GM23338 (cell line): Measurements from ENCODE around the gene NFIB. TPM values are rescaled to one million over a fixed set of nuclear protein-coding genes. Genes with fewer than 3 reads are reported as not detected.

ENCODE experiments used
- ATAC-seq: fragments of 200-7000 bp; cut with Tn5 transposase; 3 replicates; pipeline ENCODE4 v1.9.1; 2020
- DNase-seq: peaks from one replicate; pipeline ENCODE4 v3.0.0-alpha.2; 2015; ENCODE audit warnings: low spot score
- H2AFZ ChIP-seq: fragments of 200-600 bp; sonication (generic); 2 replicates; pipeline ENCODE4 v1.8.0; 2016; ENCODE audit warnings: antibody characterized with exemption, mild to moderate bottlenecking, moderate library complexity
- H3F3A ChIP-seq: fragments of 200-600 bp; sonication (generic); replicated peaks from 2 replicates; pipeline ENCODE4 v1.8.0; 2017; ENCODE audit warnings: antibody characterized with exemption, mixed run types, low read depth
- H3K27ac ChIP-seq: fragments of 200-600 bp; sonication (generic); 2 replicates; pipeline ENCODE4 v1.6.1; 2016; ENCODE audit warnings: low read depth
- H3K27me3 ChIP-seq: fragments of 200-600 bp; sonication (generic); 2 replicates; pipeline ENCODE4 v1.8.0; 2016; ENCODE audit warnings: mild to moderate bottlenecking, mixed run types, moderate library complexity; ENCODE audit not compliant: insufficient read depth
- H3K36me3 ChIP-seq: fragments of 200-600 bp; sonication (generic); 2 replicates; pipeline ENCODE4 v1.8.0; 2016; ENCODE audit warnings: mild to moderate bottlenecking; ENCODE audit not compliant: insufficient read depth
- H3K4me1 ChIP-seq: fragments of 200-600 bp; sonication (generic); 2 replicates; pipeline ENCODE4 v1.8.0; 2016; ENCODE audit warnings: mild to moderate bottlenecking, moderate library complexity; ENCODE audit not compliant: insufficient read depth
- H3K4me2 ChIP-seq: fragments of 200-600 bp; sonication (generic); 2 replicates; pipeline ENCODE4 v1.7.1; 2017; ENCODE audit warnings: mixed run types
- H3K4me3 ChIP-seq: fragments of 200-600 bp; sonication (generic); 2 replicates; pipeline ENCODE4 v1.6.1; 2016; ENCODE audit warnings: mixed run types
- H3K79me2 ChIP-seq: fragments of 200-600 bp; sonication (generic); replicated peaks from 2 replicates; pipeline ENCODE4 v1.8.0; 2017; ENCODE audit warnings: mild to moderate bottlenecking; ENCODE audit not compliant: insufficient read depth
- H3K9me2 ChIP-seq: fragments of 200-600 bp; sonication (generic); 2 replicates; pipeline ENCODE4 v1.8.0; 2017; ENCODE audit not compliant: insufficient read depth
- H4K20me1 ChIP-seq: fragments of 200-600 bp; sonication (generic); replicated peaks from 2 replicates; pipeline ENCODE4 v1.8.0; 2017; ENCODE audit warnings: mild to moderate bottlenecking; ENCODE audit not compliant: insufficient read depth
- H3K27ac Mint-ChIP-seq: 2 replicates; pipeline ENCODE4 v1.8.0; 2020; ENCODE audit warnings: inconsistent platforms, mild to moderate bottlenecking, moderate library complexity, mixed read lengths
- H3K27me3 Mint-ChIP-seq: 3 replicates; pipeline ENCODE4 v1.8.0; 2022; ENCODE audit warnings: low read depth, mild to moderate bottlenecking, moderate library complexity, mixed read lengths, inconsistent platforms; ENCODE audit not compliant: insufficient read depth, poor library complexity
- H3K36me3 Mint-ChIP-seq: 3 replicates; pipeline ENCODE4 v1.8.0; 2021; ENCODE audit warnings: low read depth, mild to moderate bottlenecking, inconsistent platforms, moderate library complexity, mixed read lengths
- H3K4me1 Mint-ChIP-seq: 3 replicates; pipeline ENCODE4 v1.8.0; 2020; ENCODE audit warnings: mild to moderate bottlenecking, inconsistent platforms, mixed read lengths
- H3K4me3 Mint-ChIP-seq: 3 replicates; pipeline ENCODE4 v1.8.0; 2021; ENCODE audit warnings: moderate library complexity, mild to moderate bottlenecking, inconsistent platforms, mixed read lengths
- H3K9me3 Mint-ChIP-seq: 3 replicates; pipeline ENCODE4 v1.8.0; 2020; ENCODE audit warnings: moderate library complexity, mild to moderate bottlenecking, inconsistent platforms, mixed read lengths
- CREB1 ChIP-seq: fragments of 250-450 bp; sonication (Bioruptor Pico); IDR thresholded peaks from 2 replicates; pipeline ENCODE4 v1.5.0; 2020; ENCODE audit warnings: low read depth, mild to moderate bottlenecking, moderate library complexity
- ETS1 ChIP-seq: IDR thresholded peaks from 2 replicates; pipeline ENCODE4 v1.6.1; 2016; ENCODE audit warnings: antibody characterized with exemption
- EZH2 ChIP-seq: fragments of 200-600 bp; sonication (generic); IDR thresholded peaks from one replicate; pipeline ENCODE4 v1.8.0; 2017; ENCODE audit warnings: antibody characterized with exemption, mild to moderate bottlenecking, low read depth; ENCODE audit not compliant: unreplicated experiment
- EZH2phosphoT487 ChIP-seq: fragments of 200-600 bp; sonication (generic); IDR thresholded peaks from one replicate; pipeline ENCODE4 v1.8.1; 2018; ENCODE audit warnings: antibody characterized with exemption; ENCODE audit not compliant: unreplicated experiment
- JUNB ChIP-seq: IDR thresholded peaks from one replicate; pipeline ENCODE4 v1.6.1; 2016; ENCODE audit warnings: antibody characterized with exemption; ENCODE audit not compliant: unreplicated experiment
- NANOG ChIP-seq: IDR thresholded peaks from 2 replicates; pipeline ENCODE4 v1.6.1; 2016; ENCODE audit warnings: antibody characterized with exemption, borderline replicate concordance
- POLR2AphosphoS5 ChIP-seq: IDR thresholded peaks from 2 replicates; pipeline ENCODE4 v1.6.1; 2016; ENCODE audit warnings: antibody characterized with exemption, low read depth
- REST ChIP-seq: IDR thresholded peaks from one replicate; pipeline ENCODE4 v1.6.1; 2018; ENCODE audit warnings: antibody characterized with exemption; ENCODE audit not compliant: unreplicated experiment
- STAT1 ChIP-seq: IDR thresholded peaks from one replicate; pipeline ENCODE4 v1.6.1; 2016; ENCODE audit warnings: antibody characterized with exemption; ENCODE audit not compliant: unreplicated experiment
- ZNF114 ChIP-seq: fragments of 250-450 bp; sonication (Bioruptor Pico); IDR thresholded peaks from 2 replicates; pipeline ENCODE4 v1.5.0; 2020; ENCODE audit warnings: mild to moderate bottlenecking, moderate library complexity
- polyA plus RNA-seq: library from polyadenylated mRNA; unstranded; fragments of >200 nt; fragmentation: Nextera tagmentation; extraction: Ambion mirVana; gene quantifications from 2 replicates; pipeline ENCODE4 v1.2.1, GENCODE V29; 2016
- total RNA-seq: library from RNA; depleted of rRNA; stranded (reverse); fragments of >200 nt; shearing (Covaris generic); gene quantifications from 2 replicates; pipeline ENCODE4 v1.2.3, GENCODE V29; 2014
- TF ChIP-seq, protein P1 (sequence below), 2 experiments: fragments of 200-600 bp in 1 of 2; sonication (generic) in 1 of 2; conservative IDR thresholded peaks; 2 replicates each; pipeline versions ENCODE4 v1.5.1 to v1.6.1; 2016 to 2017; ENCODE audit warnings: antibody characterized with exemption in 2 of 2, low read depth in 2 of 2, mild to moderate bottlenecking in 2 of 2, moderate library complexity in 1 of 2

NFIB gene
- total and polyA plus RNA-seq, 2 experiments from 2014 or later: 3.9 to 4.7 TPM

GRCh38 chr9:14218253-14218652 is 95.7 kb downstream of the NFIB start:
- Histone ChIP-seq H2AFZ (no peak overlapping the region), H3K79me2 (no peaks in the 10 kb centered on the region), H3K27ac (no peak overlapping the region), H3K4me1 (0 out of 2 replicates have a peak, but pooled peaks cover 8% of the 10 kb centered on the region), H3K4me2 (no peak overlapping the region), H3F3A (no peaks in the 10 kb centered on the region), H3K9me2 (no peaks in the 10 kb centered on the region), H3K27me3 (no peaks in the 10 kb centered on the region), H3K36me3 (no peaks in the 10 kb centered on the region), H4K20me1 (no peaks in the 10 kb centered on the region), H3K4me3 (no peak overlapping the region)
- peaks cover 2% of the 10 kb centered on the region for H3K27me3 Mint-ChIP-seq
- DNase-seq (no peak), ATAC-seq (peak; percentile 53)
- TF ChIP-seq NANOG (no peak), JUNB (no peak), EZH2phosphoT487 (no peak), REST (no peak), STAT1 (no peak), ZNF114 (no peak)
- TF ChIP-seq, protein P1, sequence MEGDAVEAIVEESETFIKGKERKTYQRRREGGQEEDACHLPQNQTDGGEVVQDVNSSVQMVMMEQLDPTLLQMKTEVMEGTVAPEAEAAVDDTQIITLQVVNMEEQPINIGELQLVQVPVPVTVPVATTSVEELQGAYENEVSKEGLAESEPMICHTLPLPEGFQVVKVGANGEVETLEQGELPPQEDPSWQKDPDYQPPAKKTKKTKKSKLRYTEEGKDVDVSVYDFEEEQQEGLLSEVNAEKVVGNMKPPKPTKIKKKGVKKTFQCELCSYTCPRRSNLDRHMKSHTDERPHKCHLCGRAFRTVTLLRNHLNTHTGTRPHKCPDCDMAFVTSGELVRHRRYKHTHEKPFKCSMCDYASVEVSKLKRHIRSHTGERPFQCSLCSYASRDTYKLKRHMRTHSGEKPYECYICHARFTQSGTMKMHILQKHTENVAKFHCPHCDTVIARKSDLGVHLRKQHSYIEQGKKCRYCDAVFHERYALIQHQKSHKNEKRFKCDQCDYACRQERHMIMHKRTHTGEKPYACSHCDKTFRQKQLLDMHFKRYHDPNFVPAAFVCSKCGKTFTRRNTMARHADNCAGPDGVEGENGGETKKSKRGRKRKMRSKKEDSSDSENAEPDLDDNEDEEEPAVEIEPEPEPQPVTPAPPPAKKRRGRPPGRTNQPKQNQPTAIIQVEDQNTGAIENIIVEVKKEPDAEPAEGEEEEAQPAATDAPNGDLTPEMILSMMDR (conservative IDR thresholded peaks at IDR 0.05; ENCODE audit: low read depth in 2 of 2): no peak
- H3K4me1 Mint-ChIP-seq: peaks cover 28% of the 10 kb centered on the region
- H3K36me3 Mint-ChIP-seq: no peaks in the 10 kb centered on the region
- no peak overlapping the region for H3K27ac Mint-ChIP-seq
- no peak overlapping the region for H3K4me3 Mint-ChIP-seq
- H3K9me3 Mint-ChIP-seq: no peaks in the 10 kb centered on the region

- H3K27ac Mint-ChIP-seq: peak overlapping the region; percentile 84
- no peak for TF ChIP-seq STAT1
- no peak for TF ChIP-seq POLR2AphosphoS5
- no peak for TF ChIP-seq EZH2phosphoT487
- no peak for TF ChIP-seq JUNB
- no peak for TF ChIP-seq ETS1
- TF ChIP-seq, protein P1 (conservative IDR thresholded peaks at IDR 0.05; ENCODE audit: low read depth in 2 of 2): no peak
- no peak for TF ChIP-seq EZH2
- no peak for TF ChIP-seq CREB1
- TF ChIP-seq ZNF114: no peak
Observed at GRCh38 chr9:14216612-14217194, 97.2 kb downstream of the NFIB start.

More at GRCh38 chr9:14216612-14217194, 97.2 kb downstream of the NFIB start:
- Histone ChIP-seq H3K79me2 (no peaks in the 10 kb centered on the region), H4K20me1 (no peaks in the 10 kb centered on the region), H3K4me3 (no peak overlapping the region), H3K9me2 (no peaks in the 10 kb centered on the region), H3K4me1 (0 out of 2 replicates have a peak, but pooled peaks cover 8% of the 10 kb centered on the region), H3K4me2 (no peak overlapping the region), H3K27me3 (no peaks in the 10 kb centered on the region), H3F3A (no peaks in the 10 kb centered on the region), H2AFZ (no peak overlapping the region), H3K36me3 (no peaks in the 10 kb centered on the region), H3K27ac (no peak overlapping the region)
- Mint-ChIP-seq H3K4me1 (peaks cover 28% of the 10 kb centered on the region), H3K4me3 (no peak overlapping the region), H3K9me3 (no peaks in the 10 kb centered on the region), H3K27me3 (peaks cover 2% of the 10 kb centered on the region), H3K36me3 (no peaks in the 10 kb centered on the region)
- DNase-seq (no peak), ATAC-seq (no peak)
